ENCODE data around the gene MARCHF3. TPM values are rescaled to one million over a fixed set of nuclear protein-coding genes. Genes with fewer than 3 reads are reported as not detected.

MARCHF3 gene
- total and polyA plus RNA-seq, 7 donors, result 4.4 to 31.8 (median 14.6) TPM

- no peaks in the 10 kb centered on the region for H3K27me3 ChIP-seq
- TF ChIP-seq POLR2AphosphoS5 (IDR thresholded peaks at IDR 0.05), result no peak
- no peak for TF ChIP-seq POLR2A (IDR thresholded peaks at IDR 0.05)
- TF ChIP-seq EP300 (IDR thresholded peaks at IDR 0.05), result no peak
- no peak for TF ChIP-seq CTCF (IDR thresholded peaks at IDR 0.05)
- no peak overlapping the region for H3K4me3 ChIP-seq
- H3K9me3 ChIP-seq, result no peaks in the 10 kb centered on the region
- no peaks in the 10 kb centered on the region for H3K4me1 ChIP-seq
- no peak for DNase-seq
- intact Hi-C loops (cut with DNase I), result no loop called here
- peaks cover 0 to 2% (median 0%) of the 10 kb centered on the region in 4 donors for H3K36me3 ChIP-seq
- 19 to 67% methylated on average over 3 of the region's 3 CpGs for WGBS, 2 donors
- H3K27ac ChIP-seq, result no peak overlapping the region
Observed at GRCh38 chr5:127053049-127053448, 22.7 kb upstream of the MARCHF3 start.

DNA sequence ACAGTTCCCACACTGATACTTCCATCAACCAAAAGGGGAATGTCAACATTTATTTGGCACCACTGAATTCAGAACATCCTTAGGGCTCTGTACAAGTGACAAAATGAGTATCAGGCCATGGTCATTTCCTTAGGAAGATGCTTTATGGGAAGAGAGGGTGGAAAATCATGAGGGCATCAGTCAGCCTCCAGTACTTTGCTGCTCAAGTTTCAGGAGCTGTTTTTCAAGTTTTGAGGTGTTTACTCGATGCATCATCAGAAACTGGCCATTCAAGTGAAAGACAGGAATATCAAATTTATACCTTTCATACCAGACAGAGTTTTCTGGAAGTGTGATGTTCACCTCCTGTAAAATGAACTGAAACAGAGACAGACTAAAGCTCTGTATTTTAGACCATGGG, 21.2 kb upstream of the MARCHF3 start:
- Histone ChIP-seq H3K27me3 (no peaks in the 10 kb centered on the region), H3K27ac (no peak overlapping the region), H3K9me3 (no peaks in the 10 kb centered on the region), H3K36me3 (no peaks in the 10 kb centered on the region), H3K4me3 (no peak overlapping the region), H3K4me1 (no peaks in the 10 kb centered on the region)
- 90 to 98% methylated on average over 1 of the region's 1 CpG for WGBS, 2 donors
- intact Hi-C loops (cut with DNase I), result no loop called here
- TF ChIP-seq POLR2AphosphoS5 (IDR thresholded peaks at IDR 0.05) (no peak), CTCF (IDR thresholded peaks at IDR 0.05) (no peak), POLR2A (IDR thresholded peaks at IDR 0.05) (no peak), EP300 (IDR thresholded peaks at IDR 0.05) (no peak)
- no peak for DNase-seq

- no peaks in the 10 kb centered on the region for H3K27me3 ChIP-seq
- no peaks in the 10 kb centered on the region for H3K4me1 ChIP-seq
- WGBS, 2 donors, result 79 to 88% methylated on average over 4 of the region's 4 CpGs
- DNase-seq, result no peak
- no peak overlapping the region for H3K4me3 ChIP-seq
- no peaks in the 10 kb centered on the region for H3K9me3 ChIP-seq
- H3K36me3 ChIP-seq, result no peaks in the 10 kb centered on the region
- intact Hi-C loops (cut with DNase I), result no loop called here
- H3K27ac ChIP-seq, result no peak overlapping the region
- no peak for TF ChIP-seq CTCF (IDR thresholded peaks at IDR 0.05)
- TF ChIP-seq EP300 (IDR thresholded peaks at IDR 0.05), result no peak
- no peak for TF ChIP-seq POLR2AphosphoS5 (IDR thresholded peaks at IDR 0.05)
- no peak for TF ChIP-seq POLR2A (IDR thresholded peaks at IDR 0.05)
Observed at GRCh38 chr5:127046343-127047072, 16.1 kb upstream of the MARCHF3 start.

GRCh38 chr5:127042593-127042992, 12.2 kb upstream of the MARCHF3 start:
- intact Hi-C loops (cut with DNase I), result no loop called here
- no peak overlapping the region for H3K27ac ChIP-seq

More at GRCh38 chr5:127042593-127042992, 12.2 kb upstream of the MARCHF3 start:
- no peak overlapping the region for H3K4me3 ChIP-seq
- no peaks in the 10 kb centered on the region for H3K9me3 ChIP-seq
- DNase-seq, result no peak
- no peaks in the 10 kb centered on the region for H3K4me1 ChIP-seq
- TF ChIP-seq POLR2A (IDR thresholded peaks at IDR 0.05), result no peak
- TF ChIP-seq CTCF (IDR thresholded peaks at IDR 0.05), result no peak
- TF ChIP-seq EP300 (IDR thresholded peaks at IDR 0.05), result no peak
- TF ChIP-seq POLR2AphosphoS5 (IDR thresholded peaks at IDR 0.05), result no peak
- 86 to 96% methylated on average over 2 of the region's 2 CpGs for WGBS, 2 donors
- no peaks in the 10 kb centered on the region for H3K27me3 ChIP-seq
- H3K36me3 ChIP-seq, result no peaks in the 10 kb centered on the region
